ENCODE data around the gene PLD4. TPM values are rescaled to one million over a fixed set of nuclear protein-coding genes. Genes with fewer than 3 reads are reported as not detected.

The PLD4 gene
- total RNA-seq, result 1 to 10 TPM in 1 of 4 donors, under 1 TPM in 1, not detected in 2; under 0.01 to 1.3 TPM

GRCh38 chr14:104924421-104925213, at the start of gene PLD4:
PLD4 (plus strand) TSS chr14:104924879; CDS start chr14:104927141, 2,262 bp downstream.
- no peak for TF ChIP-seq CTCF (IDR thresholded peaks at IDR 0.05; ENCODE audit: low read depth)

- TF ChIP-seq CTCF (IDR thresholded peaks at IDR 0.05; ENCODE audit: low read depth), result no peak
These were observed 49.3 kb upstream of the PLD4 start for GRCh38 chr14:104875412-104875751.

- no peak for TF ChIP-seq CTCF (IDR thresholded peaks at IDR 0.05; ENCODE audit: low read depth)
These were observed 48.9 kb upstream of the PLD4 start for GRCh38 chr14:104875811-104876210.

GRCh38 chr14:104876251-104876699, 48.4 kb upstream of the PLD4 start:
- TF ChIP-seq CTCF (IDR thresholded peaks at IDR 0.05; ENCODE audit: low read depth), result no peak

GRCh38 chr14:104877066-104877805, 47.4 kb upstream of the PLD4 start:
- TF ChIP-seq CTCF (IDR thresholded peaks at IDR 0.05; ENCODE audit: low read depth), result no peak

GRCh38 chr14:104877806-104878550, 46.7 kb upstream of the PLD4 start:
- TF ChIP-seq CTCF (IDR thresholded peaks at IDR 0.05; ENCODE audit: low read depth), result no peak

- TF ChIP-seq CTCF (IDR thresholded peaks at IDR 0.05; ENCODE audit: low read depth), result no peak
These were observed 46.1 kb upstream of the PLD4 start for GRCh38 chr14:104878582-104878981.

All from subcutaneous adipose tissue (tissue), 4 donors.